ENCODE results near the gene C11orf86.
"Not testable (repeated sequence)": the region's sequence is repeated elsewhere in the genome, so short reads cannot be mapped to it uniquely, and the experiment has no call there.

Gene C11orf86

GRCh38 chr11:66967670-66968425, 7.3 kb upstream of the C11orf86 start:
- DNase-seq = no peak

- no peak for DNase-seq
These were observed 5.4 kb upstream of the C11orf86 start for GRCh38 chr11:66969584-66970225.

- DNase-seq = no peak
These were observed 4.7 kb upstream of the C11orf86 start for GRCh38 chr11:66970371-66970806.

- no peak for DNase-seq
These were observed 4.2 kb upstream of the C11orf86 start for GRCh38 chr11:66970807-66971442.

GRCh38 chr11:66971488-66971887, 3.6 kb upstream of the C11orf86 start:
- DNase-seq = no peak

GRCh38 chr11:66973956-66974580, 1.0 kb upstream of the C11orf86 start:
- no peak for DNase-seq

GRCh38 chr11:66975405-66976027, 412 bp downstream of the C11orf86 start:
- no peak for DNase-seq

GRCh38 chr11:66976028-66976467, 944 bp downstream of the C11orf86 start:
- DNase-seq = no peak

GRCh38 chr11:66976925-66977324, 1.8 kb downstream of the C11orf86 start:
- no peak for DNase-seq

GRCh38 chr11:66978229-66978628, 3.1 kb downstream of the C11orf86 start:
- no peak for DNase-seq

- no peak for DNase-seq
These were observed 3.6 kb downstream of the C11orf86 start for GRCh38 chr11:66978717-66979116.

GRCh38 chr11:66979336-66979980, 4.4 kb downstream of the C11orf86 start:
- DNase-seq = no peak

- no peak for DNase-seq
These were observed 7.0 kb downstream of the C11orf86 start for GRCh38 chr11:66981976-66982578.

- DNase-seq = no peak
These were observed 8.3 kb downstream of the C11orf86 start for GRCh38 chr11:66983275-66983924.

GRCh38 chr11:66985508-66986177, 10.5 kb downstream of the C11orf86 start:
- no peak for DNase-seq

GRCh38 chr11:66986178-66986545, 11.1 kb downstream of the C11orf86 start:
- DNase-seq = no peak

GRCh38 chr11:66987158-66987620, 12.1 kb downstream of the C11orf86 start:
- no peak for DNase-seq

GRCh38 chr11:66987924-66988637, 13.0 kb downstream of the C11orf86 start:
- no peak for DNase-seq

- not testable (repeated sequence) for DNase-seq
These were observed 13.6 kb downstream of the C11orf86 start for GRCh38 chr11:66988741-66989140.

- DNase-seq = not testable (repeated sequence)
These were observed 14.3 kb downstream of the C11orf86 start for GRCh38 chr11:66989360-66989759.

Data from NCI-H187 treated with DMSO at 0.1 percent for 48 hours (cell line).